ENCODE data around the gene TMEM132D. TPM values are rescaled to one million over a fixed set of nuclear protein-coding genes. Genes with fewer than 3 reads are reported as not detected.

TMEM132D gene
- total and polyA plus RNA-seq, 8 donors = 0.26 to 2.5 (median 0.88) TPM; not detected in 1

DNA sequence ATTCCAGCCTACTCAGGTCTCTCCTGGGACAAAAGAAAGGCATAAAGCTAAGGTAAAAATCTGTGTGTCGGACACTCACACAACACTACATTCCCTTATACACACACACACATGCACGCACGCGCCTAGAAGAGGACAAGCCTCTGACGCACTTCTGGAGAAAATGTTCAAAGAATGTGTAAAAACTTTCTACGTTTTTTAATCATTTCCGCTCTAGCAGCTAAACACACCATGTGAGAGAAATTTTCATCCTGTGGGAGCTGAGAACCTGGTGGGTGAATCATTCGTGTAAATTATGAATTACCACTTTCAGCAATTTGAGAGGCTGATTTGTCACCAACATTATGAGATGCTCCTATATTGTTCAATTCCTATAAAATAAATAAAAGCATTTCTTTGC lies 494.5 kb downstream of the TMEM132D start:
- Histone ChIP-seq H3K4me1 (no peaks in the 10 kb centered on the region), H3K9me3 (no peaks in the 10 kb centered on the region), H3K4me3 (no peak overlapping the region), H3K27me3 (no peaks in the 10 kb centered on the region), H3K36me3 (no peaks in the 10 kb centered on the region), H3K27ac (no peak overlapping the region)
- ATAC-seq (no peak), DNase-seq (no peak)
- TF ChIP-seq, protein P1, sequence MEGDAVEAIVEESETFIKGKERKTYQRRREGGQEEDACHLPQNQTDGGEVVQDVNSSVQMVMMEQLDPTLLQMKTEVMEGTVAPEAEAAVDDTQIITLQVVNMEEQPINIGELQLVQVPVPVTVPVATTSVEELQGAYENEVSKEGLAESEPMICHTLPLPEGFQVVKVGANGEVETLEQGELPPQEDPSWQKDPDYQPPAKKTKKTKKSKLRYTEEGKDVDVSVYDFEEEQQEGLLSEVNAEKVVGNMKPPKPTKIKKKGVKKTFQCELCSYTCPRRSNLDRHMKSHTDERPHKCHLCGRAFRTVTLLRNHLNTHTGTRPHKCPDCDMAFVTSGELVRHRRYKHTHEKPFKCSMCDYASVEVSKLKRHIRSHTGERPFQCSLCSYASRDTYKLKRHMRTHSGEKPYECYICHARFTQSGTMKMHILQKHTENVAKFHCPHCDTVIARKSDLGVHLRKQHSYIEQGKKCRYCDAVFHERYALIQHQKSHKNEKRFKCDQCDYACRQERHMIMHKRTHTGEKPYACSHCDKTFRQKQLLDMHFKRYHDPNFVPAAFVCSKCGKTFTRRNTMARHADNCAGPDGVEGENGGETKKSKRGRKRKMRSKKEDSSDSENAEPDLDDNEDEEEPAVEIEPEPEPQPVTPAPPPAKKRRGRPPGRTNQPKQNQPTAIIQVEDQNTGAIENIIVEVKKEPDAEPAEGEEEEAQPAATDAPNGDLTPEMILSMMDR (IDR thresholded peaks at IDR 0.05) = no peak
- intact Hi-C loops (cut with DNase I) = no loop called here

DNA sequence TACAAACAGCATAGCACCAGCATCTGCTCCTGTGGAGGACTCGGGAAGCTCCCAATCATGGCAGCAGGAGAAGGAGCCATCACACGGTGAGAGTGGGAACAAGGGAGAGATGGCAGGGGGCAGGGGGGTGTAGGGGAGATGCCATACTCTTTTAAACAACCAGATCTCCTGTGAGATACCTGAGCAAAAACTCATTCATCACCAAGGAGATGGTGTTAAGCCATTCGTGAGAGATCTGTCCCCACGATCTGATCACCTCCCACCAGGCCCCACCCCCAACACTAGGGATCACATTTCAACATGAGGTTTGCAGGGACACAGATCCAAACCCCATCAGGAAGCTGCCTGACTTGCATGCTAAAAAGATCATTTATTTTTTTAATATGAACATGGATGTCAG lies 499.3 kb downstream of the TMEM132D start:
- TF ChIP-seq, protein P1 (IDR thresholded peaks at IDR 0.05) = no peak
- Histone ChIP-seq H3K27ac (no peak overlapping the region), H3K9me3 (peaks cover 0 to 2% of the 10 kb centered on the region in 2 donors), H3K4me1 (no peaks in the 10 kb centered on the region), H3K4me3 (no peak overlapping the region), H3K36me3 (no peaks in the 10 kb centered on the region), H3K27me3 (no peaks in the 10 kb centered on the region)
- ATAC-seq (no peak), DNase-seq (no peak)
- intact Hi-C loops (cut with DNase I) = no loop called here

DNA sequence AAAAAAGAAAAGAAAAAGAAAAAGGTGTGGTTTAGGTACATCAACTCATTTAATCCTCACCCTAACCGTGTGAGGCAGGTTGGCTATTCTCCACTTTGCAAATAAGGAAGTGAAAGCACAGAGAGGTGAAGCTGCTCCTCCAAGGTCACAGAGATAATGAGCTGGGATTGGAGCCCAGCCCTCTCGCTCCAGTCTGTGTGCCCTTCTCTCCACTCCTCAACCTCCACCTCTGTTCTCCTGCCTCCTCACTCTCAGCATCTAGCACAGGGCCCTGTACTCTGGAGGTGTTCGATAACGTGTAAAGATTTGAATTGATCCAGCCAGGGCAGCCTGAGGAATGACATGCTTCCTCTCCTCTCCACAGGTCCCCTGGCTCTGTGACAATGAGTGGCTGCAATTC lies 502.3 kb downstream of the TMEM132D start:
- H3K4me3 ChIP-seq = no peak overlapping the region
- intact Hi-C loops (cut with DNase I) = no loop called here
- TF ChIP-seq, protein P1 (IDR thresholded peaks at IDR 0.05) = no peak
- H3K36me3 ChIP-seq = no peaks in the 10 kb centered on the region
- H3K27ac ChIP-seq = no peak overlapping the region
- DNase-seq (no peak), ATAC-seq (peak; percentile 31)
- H3K4me1 ChIP-seq = no peaks in the 10 kb centered on the region
- peaks cover 0 to 12% of the 10 kb centered on the region in 2 donors for H3K9me3 ChIP-seq
- H3K27me3 ChIP-seq = no peaks in the 10 kb centered on the region

DNA sequence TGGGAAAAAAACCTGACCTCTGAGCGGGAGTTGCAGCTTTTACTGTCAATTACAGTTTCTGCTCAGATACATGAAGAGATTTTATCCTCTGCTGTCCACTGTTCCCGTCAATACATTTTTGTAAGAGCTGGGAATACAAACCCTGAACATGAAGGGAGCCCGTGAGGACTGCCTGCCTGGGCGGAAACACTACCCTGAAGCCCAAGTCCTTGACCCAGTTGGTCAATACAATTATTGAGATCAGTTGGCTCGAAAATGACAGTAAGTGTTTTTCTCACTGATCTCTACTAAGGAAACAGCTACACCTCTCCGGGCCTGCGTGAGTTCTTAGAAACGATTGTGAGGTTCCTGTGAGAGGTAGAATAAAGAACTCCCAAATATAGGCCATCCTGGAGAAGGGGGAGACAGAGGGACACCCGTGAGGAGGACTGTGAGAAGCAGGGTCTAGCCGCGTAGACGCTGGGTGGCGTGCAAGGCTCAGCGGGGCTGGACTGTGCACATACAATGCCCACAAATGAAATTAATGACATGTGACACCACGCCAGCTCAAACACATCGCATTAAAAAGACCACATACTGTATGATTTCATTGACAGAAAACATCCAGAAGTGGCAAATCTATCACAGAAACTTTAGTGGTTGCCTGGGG lies 509.5 kb downstream of the TMEM132D start:
- Histone ChIP-seq H3K27me3 (no peaks in the 10 kb centered on the region), H3K27ac (no peak overlapping the region), H3K4me3 (no peak overlapping the region), H3K4me1 (no peaks in the 10 kb centered on the region), H3K36me3 (no peaks in the 10 kb centered on the region), H3K9me3 (peaks cover 0 to 10% of the 10 kb centered on the region in 2 donors)
- ATAC-seq (peak; percentile 25), DNase-seq (no peak)
- TF ChIP-seq, protein P1 (IDR thresholded peaks at IDR 0.05) = no peak
- intact Hi-C loops (cut with DNase I) = no loop called here

DNA sequence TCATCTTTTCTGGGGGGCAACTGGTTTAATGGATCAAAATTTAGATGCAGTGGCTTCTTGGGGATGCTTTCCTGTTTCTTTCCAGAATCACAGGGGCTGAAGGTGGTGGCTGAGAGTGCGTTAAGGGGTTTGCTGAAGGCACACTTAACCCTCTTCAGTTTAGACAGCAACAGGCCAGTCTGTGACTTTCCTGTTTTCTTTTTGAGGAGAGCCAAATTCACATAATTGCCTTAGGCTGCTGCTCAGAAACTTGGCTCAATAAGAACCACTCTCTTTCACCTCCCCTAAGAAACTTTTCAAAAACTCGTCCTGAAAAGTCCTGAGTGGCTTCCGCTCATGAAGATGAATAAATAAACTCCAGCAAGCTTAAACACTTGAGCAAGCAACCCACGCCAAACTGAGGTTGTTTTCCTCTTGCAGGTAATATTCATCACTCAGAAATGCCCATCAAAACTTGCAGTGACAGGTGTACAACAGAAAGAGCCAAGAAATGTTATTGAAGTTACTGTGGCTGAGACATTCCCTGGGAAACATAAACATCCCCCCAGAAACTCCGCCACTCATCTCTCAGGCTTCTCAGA lies 510.4 kb downstream of the TMEM132D start:
- peak; percentile 89 for ATAC-seq
- H3K36me3 ChIP-seq = no peaks in the 10 kb centered on the region
- intact Hi-C loops (cut with DNase I) = no loop called here
- TF ChIP-seq, protein P1 (IDR thresholded peaks at IDR 0.05) = no peak
- H3K4me3 ChIP-seq = no peak overlapping the region
- no peaks in the 10 kb centered on the region for H3K4me1 ChIP-seq
- no peaks in the 10 kb centered on the region for H3K27me3 ChIP-seq
- DNase-seq = no peak
- peaks cover 0 to 3% of the 10 kb centered on the region in 2 donors for H3K9me3 ChIP-seq
- no peak overlapping the region for H3K27ac ChIP-seq
